Transverse colon (tissue), 4 donors: ENCODE measurements around the gene TSACC. TPM values are rescaled to one million over a fixed set of nuclear protein-coding genes. Genes with fewer than 3 reads are reported as not detected.

Experiments used
- DNase-seq: peaks from one replicate; pipeline ENCODE4 v3.0.0-alpha.2; 2019
- H3K27ac ChIP-seq, 4 donors: fragments of 200-600 bp; sonication (generic); 2 replicates each; pipeline ENCODE4 v1.5.1; 2016 to 2018; ENCODE audit warnings: inconsistent platforms in 4 of 4
- H3K27me3 ChIP-seq: fragments of 200-600 bp; sonication (generic); 2 replicates; pipeline ENCODE4 v1.5.1; 2017; ENCODE audit warnings: inconsistent platforms
- H3K36me3 ChIP-seq, 4 donors: fragments of 200-600 bp; sonication (generic); 2 replicates each; pipeline ENCODE4 v1.5.1; 2017 to 2019; ENCODE audit warnings: inconsistent platforms in 4 of 4
- H3K4me1 ChIP-seq, 4 donors: fragments of 200-600 bp; sonication (generic); 2 replicates each; pipeline ENCODE4 v1.5.1; 2017 to 2020; ENCODE audit warnings: inconsistent platforms in 4 of 4
- H3K4me3 ChIP-seq, 4 donors: fragments of 200-600 bp; sonication (generic); 1 replicate in 1 of 4; 2 replicates in 3 of 4; pipeline versions ENCODE4 v1.5.1 to v1.6.1; 2017 to 2019; ENCODE audit warnings: inconsistent platforms in 4 of 4
- H3K9me3 ChIP-seq, 2 donors: fragments of 200-600 bp; sonication (generic); 2 replicates each; pipeline ENCODE4 v1.5.1; 2017 to 2019; ENCODE audit warnings: inconsistent platforms in 2 of 2
- CTCF ChIP-seq, 5 experiments: fragments of 200-600 bp in 3 of 5; fragments of 450-650 bp in 2 of 5; sonication (generic) in 3 of 5; IDR thresholded peaks; 1 replicate in 2 of 5; 2 replicates in 3 of 5; pipeline ENCODE4 v1.5.1; 2016 to 2017; ENCODE audit warnings: antibody characterized with exemption in 5 of 5, inconsistent platforms in 3 of 5, mild to moderate bottlenecking in 2 of 5, moderate library complexity in 1 of 5
- EP300 ChIP-seq: sonication (generic); formaldehyde crosslinking; IDR thresholded peaks from one replicate; pipeline ENCODE4 v1.6.1; 2017; ENCODE audit warnings: antibody characterized with exemption, low read depth
- POLR2A ChIP-seq: fragments of 450-650 bp; IDR thresholded peaks from one replicate; pipeline ENCODE4 v1.6.1; 2016; ENCODE audit warnings: antibody characterized with exemption, mild to moderate bottlenecking, moderate library complexity
- POLR2AphosphoS5 ChIP-seq, 3 donors: sonication (generic); formaldehyde crosslinking; IDR thresholded peaks; one replicate each; pipeline ENCODE4 v1.6.1; 2016; ENCODE audit warnings: antibody characterized with exemption in 3 of 3
- WGBS, 2 donors: methylation state at CpG; one replicate each; pipeline ENCODE4 v1.1.5; 2018; ENCODE audit warnings: low coverage in 1 of 2; 5-methylcytosine and 5-hydroxymethylcytosine counted together
- in situ Hi-C, 4 donors: fragments of 200-750 bp; cut with MboI; loops; one replicate each; pipeline versions ENCODE4 v1.15.0 to v1.15.1; 2017; ENCODE audit warnings: low sequenced_read_pairs in 3 of 4, low pct_ligation_motif_present in 1 of 4, low pct_unique_long_range_greater_than_20kb in 1 of 4
- intact Hi-C: fragments of 100-400 bp; cut with DNase I; formaldehyde crosslinking; loops from one replicate; pipeline ENCODE4 v1.15.1; 2023; ENCODE audit warnings: low total_unique reads
- total RNA-seq, 4 donors: library from RNA; depleted of rRNA; stranded (reverse); fragments of >200 nt; gene quantifications; one replicate each; pipeline ENCODE4 v1.1.0, GENCODE V29; 2016

The TSACC gene
- total RNA-seq, 4 donors from 2014 or later: not detected

DNA sequence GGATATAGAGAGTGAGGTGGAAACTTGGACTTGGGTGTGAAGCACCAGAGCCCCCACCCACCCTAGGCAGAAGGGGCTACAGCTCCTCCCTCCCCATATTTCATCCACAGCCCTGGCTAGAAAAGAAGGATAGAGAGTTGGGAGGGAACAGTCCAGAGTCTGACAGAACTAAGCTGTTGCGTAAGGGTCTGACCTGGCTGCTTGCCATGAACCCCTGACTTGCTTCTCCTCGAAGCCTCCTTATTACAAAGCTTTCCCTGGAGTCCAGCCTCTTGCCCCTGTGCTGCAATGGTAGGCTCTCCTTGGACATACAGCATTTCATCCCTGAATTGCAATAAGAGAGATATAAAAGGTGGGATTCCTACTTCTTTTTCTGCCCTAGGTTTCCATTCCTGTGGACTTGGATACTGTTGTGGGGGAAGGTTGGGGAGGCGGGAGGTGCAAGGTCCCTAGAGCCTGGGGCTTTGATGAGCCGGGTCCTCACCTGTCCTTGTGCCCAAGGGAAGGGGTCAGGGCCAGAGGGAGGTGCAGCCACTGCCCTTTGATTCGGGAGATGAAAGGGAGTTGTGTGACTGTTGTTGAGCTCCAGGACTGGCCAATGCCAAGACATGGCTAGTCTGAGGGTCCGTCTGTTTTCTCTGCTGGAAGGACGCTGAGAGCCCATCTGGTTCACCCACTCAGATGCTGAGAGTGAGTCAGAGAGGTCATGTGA, 33.4 kb downstream of the TSACC start:
- TF ChIP-seq EP300 (no peak), POLR2AphosphoS5 (IDR thresholded peaks at IDR 0.05) (no peak), POLR2A (no peak), CTCF (IDR thresholded peaks at IDR 0.05) (no peak)
- 10 to 34% methylated on average over 2 to 6 of the region's 7 CpGs for WGBS, 2 donors
- H3K27me3 ChIP-seq: peaks cover 53% of the 10 kb centered on the region
- peaks cover 0 to 8% (median 3%) of the 10 kb centered on the region in 4 donors for H3K4me1 ChIP-seq
- in situ Hi-C loops: no loop called here
- no peaks in the 10 kb centered on the region for H3K36me3 ChIP-seq
- no peaks in the 10 kb centered on the region for H3K9me3 ChIP-seq
- H3K27ac ChIP-seq: no peak overlapping the region
- intact Hi-C loops: no loop called here
- no peak for DNase-seq
- no peak overlapping the region for H3K4me3 ChIP-seq

- Histone ChIP-seq H3K9me3 (no peaks in the 10 kb centered on the region), H3K4me3 (no peak overlapping the region), H3K36me3 (no peaks in the 10 kb centered on the region), H3K27ac (no peak overlapping the region), H3K27me3 (peaks cover 52% of the 10 kb centered on the region), H3K4me1 (peaks cover 0 to 8% (median 3%) of the 10 kb centered on the region in 4 donors)
- TF ChIP-seq POLR2A (no peak), CTCF (IDR thresholded peaks at IDR 0.05) (no peak), EP300 (no peak), POLR2AphosphoS5 (IDR thresholded peaks at IDR 0.05) (no peak)
- in situ Hi-C loops (no loop called here), intact Hi-C loops (no loop called here)
- DNase-seq: no peak
These were observed 33.9 kb downstream of the TSACC start for GRCh38 chr1:156372265-156372586.

- Histone ChIP-seq H3K36me3 (no peaks in the 10 kb centered on the region), H3K9me3 (no peaks in the 10 kb centered on the region), H3K27ac (no peak overlapping the region), H3K27me3 (peaks cover 50% of the 10 kb centered on the region), H3K4me3 (no peak overlapping the region), H3K4me1 (peaks cover 0 to 8% (median 3%) of the 10 kb centered on the region in 4 donors)
- in situ Hi-C loops: no loop called here
- TF ChIP-seq CTCF (IDR thresholded peaks at IDR 0.05) (no peak), EP300 (no peak), POLR2AphosphoS5 (IDR thresholded peaks at IDR 0.05) (no peak), POLR2A (no peak)
- 17 to 70% methylated on average over 1 to 4 of the region's 4 CpGs for WGBS, 2 donors
- DNase-seq: no peak
- intact Hi-C loops: no loop called here
These were observed 34.5 kb downstream of the TSACC start for GRCh38 chr1:156372876-156373275.

DNA sequence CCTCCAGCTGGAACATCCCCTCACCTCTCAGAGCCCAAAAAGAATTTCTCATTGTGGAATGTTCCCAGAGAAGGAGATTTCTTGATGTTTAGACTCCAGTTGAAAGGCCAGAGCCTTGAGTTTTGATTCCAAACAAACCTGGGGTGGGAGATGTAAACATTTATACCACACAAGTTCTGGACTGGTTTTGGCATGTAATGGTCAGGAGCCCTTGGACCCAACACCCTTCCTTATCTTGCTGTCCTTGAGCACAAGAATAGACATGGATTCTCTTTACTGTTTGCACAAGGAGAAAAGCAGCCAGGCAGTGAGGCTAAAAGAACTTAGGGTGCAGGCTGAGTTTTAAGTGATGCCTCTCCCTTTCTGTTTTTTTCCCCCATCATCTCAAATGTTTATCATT, 35.2 kb downstream of the TSACC start:
- Histone ChIP-seq H3K36me3 (no peaks in the 10 kb centered on the region), H3K4me1 (peaks cover 0 to 8% (median 3%) of the 10 kb centered on the region in 4 donors), H3K27ac (no peak overlapping the region), H3K9me3 (no peaks in the 10 kb centered on the region), H3K4me3 (no peak overlapping the region), H3K27me3 (peaks cover 44% of the 10 kb centered on the region)
- in situ Hi-C loops: no loop called here
- no peak for TF ChIP-seq POLR2AphosphoS5 (IDR thresholded peaks at IDR 0.05)
- TF ChIP-seq POLR2A: no peak
- TF ChIP-seq CTCF (IDR thresholded peaks at IDR 0.05): no peak
- no peak for TF ChIP-seq EP300
- DNase-seq: no peak
- intact Hi-C loops: no loop called here
